LNCAP (cell line): ENCODE measurements around the gene SKAP2.

Experiments
- CTCF ChIP-seq: fragments of 450-650 bp; IDR thresholded peaks from 2 replicates; pipeline ENCODE4 v1.5.1; 2017; ENCODE audit warnings: mild to moderate bottlenecking

SKAP2 gene

DNA sequence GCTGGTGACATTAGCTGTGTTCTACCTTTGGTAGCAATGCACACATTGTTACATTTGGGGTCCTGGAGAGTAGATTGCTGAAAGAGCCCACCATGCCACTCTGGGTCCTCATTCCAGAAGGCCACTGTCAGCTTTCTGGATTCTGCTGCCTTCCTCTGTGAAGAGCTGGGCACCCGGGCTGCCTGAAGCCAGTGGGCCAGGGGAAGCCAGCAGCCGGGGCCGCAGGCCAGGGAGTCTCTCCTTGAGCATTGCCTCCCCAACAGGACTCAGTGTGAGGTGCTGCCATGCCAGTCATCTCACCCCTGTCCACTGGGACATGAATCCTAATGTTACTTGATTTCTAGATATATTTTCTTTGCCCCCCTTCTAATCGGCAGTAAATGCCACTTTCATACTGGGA, 234.0 kb downstream of the SKAP2 start:
- no peak for TF ChIP-seq CTCF

- TF ChIP-seq CTCF: no peak
These were observed 234.7 kb downstream of the SKAP2 start for GRCh38 chr7:26629696-26630095.

DNA sequence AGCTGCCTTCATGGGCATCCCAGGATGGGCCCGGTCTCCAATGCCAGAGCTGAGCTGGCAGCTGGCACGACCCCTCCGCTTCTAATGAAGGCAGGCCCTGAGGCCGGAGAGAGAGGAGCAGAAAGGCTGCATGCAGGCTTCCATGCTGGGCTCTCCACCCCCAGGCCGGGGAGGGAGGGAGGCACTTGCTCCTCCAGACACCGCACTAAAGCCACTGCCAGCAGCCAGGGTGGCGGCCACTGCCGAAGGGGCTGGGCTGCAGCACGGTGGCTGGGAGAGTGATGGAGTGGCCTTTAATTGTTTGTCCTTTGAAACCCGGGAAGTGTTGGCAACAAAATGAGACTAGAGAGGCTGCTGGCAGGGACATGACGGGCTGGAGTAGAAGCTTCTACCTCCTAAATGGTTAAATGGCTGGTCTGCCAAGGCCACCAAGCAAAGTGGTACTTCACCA, 236.5 kb downstream of the SKAP2 start:
- TF ChIP-seq CTCF: no peak

GRCh38 chr7:26627221-26627620, 237.2 kb downstream of the SKAP2 start:
- TF ChIP-seq CTCF: no peak

GRCh38 chr7:26626687-26627086, 237.7 kb downstream of the SKAP2 start:
- TF ChIP-seq CTCF: no peak

GRCh38 chr7:26626156-26626555, 238.2 kb downstream of the SKAP2 start:
- TF ChIP-seq CTCF: no peak

GRCh38 chr7:26625286-26625685, 239.1 kb downstream of the SKAP2 start:
- no peak for TF ChIP-seq CTCF

- no peak for TF ChIP-seq CTCF
These were observed 239.6 kb downstream of the SKAP2 start for GRCh38 chr7:26624839-26625238.
